ENCODE data around the gene FOXO1.

DNA sequence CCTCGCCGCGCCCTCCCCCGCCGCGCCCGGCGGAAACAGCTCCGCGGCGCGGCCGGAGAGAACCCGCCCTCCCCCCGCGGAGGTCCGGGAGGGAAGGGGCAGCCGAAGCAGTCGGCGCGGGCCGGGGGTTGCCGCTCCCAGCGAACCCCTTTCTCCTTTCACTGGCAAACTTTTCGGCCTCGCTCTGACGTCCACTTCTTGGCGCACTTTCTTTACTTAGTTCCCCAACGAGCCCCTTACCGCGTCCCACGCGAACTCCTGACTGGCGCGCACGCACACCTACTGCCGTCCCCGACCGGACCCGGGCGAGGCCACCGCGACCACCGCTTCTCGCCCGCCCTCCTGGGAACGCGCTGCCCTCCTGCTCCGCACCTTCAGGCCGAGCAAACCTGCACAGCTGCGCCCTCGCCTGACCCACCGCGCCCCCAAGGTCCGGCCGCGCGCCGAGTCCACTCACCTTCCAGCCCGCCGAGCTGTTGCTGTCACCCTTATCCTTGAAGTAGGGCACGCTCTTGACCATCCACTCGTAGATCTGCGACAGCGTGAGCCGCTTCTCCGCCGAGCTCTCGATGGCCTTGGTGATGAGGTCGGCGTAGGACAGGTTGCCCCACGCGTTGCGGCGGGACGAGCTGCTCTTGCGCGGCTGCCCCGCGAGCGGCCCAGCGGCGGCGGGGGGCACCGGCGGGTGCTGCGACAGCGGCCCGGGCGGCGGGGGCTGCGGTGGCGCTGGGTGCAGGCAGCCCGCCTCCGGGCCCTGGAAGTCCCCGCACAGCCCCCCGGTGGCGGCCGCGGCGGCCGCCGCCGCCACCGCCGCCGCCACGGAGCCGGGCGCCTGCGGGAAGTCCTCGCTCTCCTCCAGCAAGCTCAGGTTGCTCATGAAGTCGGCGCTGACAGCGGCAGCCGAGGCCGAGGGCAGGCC lies 1.1 kb downstream of the FOXO1 start:
- TF ChIP-seq, protein P1, sequence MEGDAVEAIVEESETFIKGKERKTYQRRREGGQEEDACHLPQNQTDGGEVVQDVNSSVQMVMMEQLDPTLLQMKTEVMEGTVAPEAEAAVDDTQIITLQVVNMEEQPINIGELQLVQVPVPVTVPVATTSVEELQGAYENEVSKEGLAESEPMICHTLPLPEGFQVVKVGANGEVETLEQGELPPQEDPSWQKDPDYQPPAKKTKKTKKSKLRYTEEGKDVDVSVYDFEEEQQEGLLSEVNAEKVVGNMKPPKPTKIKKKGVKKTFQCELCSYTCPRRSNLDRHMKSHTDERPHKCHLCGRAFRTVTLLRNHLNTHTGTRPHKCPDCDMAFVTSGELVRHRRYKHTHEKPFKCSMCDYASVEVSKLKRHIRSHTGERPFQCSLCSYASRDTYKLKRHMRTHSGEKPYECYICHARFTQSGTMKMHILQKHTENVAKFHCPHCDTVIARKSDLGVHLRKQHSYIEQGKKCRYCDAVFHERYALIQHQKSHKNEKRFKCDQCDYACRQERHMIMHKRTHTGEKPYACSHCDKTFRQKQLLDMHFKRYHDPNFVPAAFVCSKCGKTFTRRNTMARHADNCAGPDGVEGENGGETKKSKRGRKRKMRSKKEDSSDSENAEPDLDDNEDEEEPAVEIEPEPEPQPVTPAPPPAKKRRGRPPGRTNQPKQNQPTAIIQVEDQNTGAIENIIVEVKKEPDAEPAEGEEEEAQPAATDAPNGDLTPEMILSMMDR (IDR thresholded peaks at IDR 0.05) = no peak
- peak in 2 of 3 donors; percentile 26 to 58 for TF ChIP-seq POLR2AphosphoS5 (IDR thresholded peaks at IDR 0.05)
